AG04450 (cell line): ENCODE results near the gene ACP1. TPM values are rescaled to one million over a fixed set of nuclear protein-coding genes. Genes with fewer than 3 reads are reported as not detected.

Experiments used
- CTCF ChIA-PET: fragments of 300-600, 350-600 bp; formaldehyde crosslinking; extraction: SDS; loops from one replicate; lab custom pipeline; 2022; ENCODE audit warnings: antibody characterized with exemption, inconsistent platforms; lab: Charles Lee
- POLR2A ChIA-PET: fragments of 350-600 bp; formaldehyde crosslinking; extraction: SDS; loops from one replicate; lab custom pipeline; 2021; ENCODE audit warnings: antibody characterized with exemption, inconsistent platforms; lab: Yijun Ruan, JAX
- DNase-seq: peaks from one replicate; pipeline ENCODE4 v3.0.0-alpha.2; 2011; ENCODE audit warnings: low read depth, low spot score
- H3K27ac ChIP-seq: one replicate; pipeline ENCODE4 v1.5.1; 2012; ENCODE audit warnings: low read depth, low read length, control low read depth
- H3K27me3 ChIP-seq: one replicate; pipeline ENCODE4 v1.6.0; 2012; ENCODE audit warnings: low read length; ENCODE audit not compliant: control insufficient read depth, insufficient read depth
- H3K4me3 ChIP-seq: 2 replicates; pipeline ENCODE4 v1.5.1; 2011; ENCODE audit warnings: mild to moderate bottlenecking, low read depth, low read length, control low read depth
- H3K9me3 ChIP-seq: 2 replicates; pipeline ENCODE4 v1.5.1; 2012; ENCODE audit warnings: low read length; ENCODE audit not compliant: control insufficient read depth, insufficient read depth
- CTCF ChIP-seq: IDR thresholded peaks from 2 replicates; pipeline ENCODE4 v1.5.1; 2011; ENCODE audit warnings: low read depth, low read length, control low read depth, inconsistent platforms
- polyA minus RNA-seq: library from RNA; depleted of rRNA, polyadenylated mRNA; stranded (reverse); fragments of >200 nt; gene quantifications from 2 replicates; pipeline ENCODE4 v1.2.3, GENCODE V29; 2011; rRNA and poly(A)+ RNA removed
- polyA plus RNA-seq: library from polyadenylated mRNA; depleted of rRNA; stranded (reverse); fragments of >200 nt; gene quantifications from 2 replicates; pipeline ENCODE4 v1.2.3, GENCODE V29; 2011; rRNA removed

The ACP1 gene
- polyA plus RNA-seq (108 and 126 TPM in 2 replicates), polyA minus RNA-seq (47.6 and 56.9 TPM in 2 replicates)

DNA sequence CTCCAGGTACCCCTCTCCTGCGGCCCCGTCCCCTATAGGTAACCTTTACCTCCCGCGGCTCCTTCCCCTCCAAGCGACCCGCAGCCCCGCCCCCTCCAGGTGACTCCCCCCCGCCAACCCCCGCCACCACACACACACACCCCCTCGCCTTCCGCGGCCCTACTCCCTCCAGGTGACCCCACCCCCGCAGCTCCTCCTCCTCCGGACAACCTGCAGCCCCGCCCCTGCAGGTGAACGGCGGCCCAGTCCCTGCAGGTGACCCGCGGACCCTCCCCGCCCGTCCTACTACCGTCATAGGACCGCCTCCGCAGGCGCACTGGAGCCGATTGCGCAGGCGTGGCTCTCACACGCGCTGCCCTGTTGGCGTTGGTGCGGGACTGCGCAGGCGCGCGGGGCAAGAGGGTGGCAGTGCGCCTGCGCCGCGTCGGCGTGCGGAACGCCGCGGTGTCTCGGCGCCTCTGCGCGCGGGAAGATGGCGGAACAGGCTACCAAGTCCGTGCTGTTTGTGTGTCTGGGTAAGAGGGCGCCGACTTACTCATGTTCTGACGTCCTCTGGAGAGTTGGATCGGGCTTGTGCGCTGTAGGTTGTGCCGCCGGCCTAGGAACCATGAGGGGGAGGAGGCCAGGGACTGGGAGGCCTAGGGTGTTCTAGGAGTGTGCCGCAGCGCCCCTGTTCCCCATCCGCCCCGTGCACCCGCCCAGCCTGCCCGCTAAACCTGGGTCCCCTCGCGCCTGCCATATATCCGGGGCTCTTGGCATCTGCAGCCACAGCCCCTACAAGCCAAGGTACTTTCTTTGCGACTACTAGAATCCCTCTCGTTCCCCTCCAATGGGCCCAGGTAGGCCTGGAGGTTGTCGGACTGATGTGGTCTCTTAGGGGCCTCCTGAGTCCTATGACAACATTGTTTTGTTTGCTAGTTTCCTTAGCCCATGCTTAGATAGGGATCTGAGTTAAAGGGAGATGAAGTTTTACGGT is at the start of gene ACP1:
ACP1 (plus strand) TSS at position 455 of the 976 bp plus-strand sequence; CDS start at position 473, 18 bp downstream.
- H3K9me3 ChIP-seq, result peaks cover 5% of the 10 kb centered on the region; the same call in 1 of the 2 replicates
- DNase-seq, result peak; percentile 86
- no peak; the same call in 1 of the 2 replicates for TF ChIP-seq CTCF
- no peaks in the 10 kb centered on the region for H3K27me3 ChIP-seq
- peak within 1 kb of the TSS; percentile 73 for H3K27ac ChIP-seq
- H3K4me3 ChIP-seq, result peak within 1 kb of the TSS; percentile 97
- ChIA-PET POLR2A (no interaction called here), CTCF (interaction anchor here (1.0 to 2.1 kb wide), 2 partner anchors 10 to 25 kb away, joined by 4 to 5 read pairs; no protein-coding TSS in a partner anchor)

- H3K9me3 ChIP-seq, result peaks cover 7% of the 10 kb centered on the region; the same call in 1 of the 2 replicates
- POLR2A ChIA-PET, result no interaction called here
- H3K4me3 ChIP-seq, result no peak overlapping the region
- DNase-seq, result no peak
- CTCF ChIA-PET, result interaction anchor here (1.1 to 1.2 kb wide), 2 partner anchors 30 to 74 kb away, joined by 3 read pairs; no protein-coding TSS in a partner anchor
- no peak for TF ChIP-seq CTCF
- H3K27ac ChIP-seq, result no peak overlapping the region
- H3K27me3 ChIP-seq, result no peaks in the 10 kb centered on the region
Observed at GRCh38 chr2:216068-216467, 48.7 kb upstream of the ACP1 start.

DNA sequence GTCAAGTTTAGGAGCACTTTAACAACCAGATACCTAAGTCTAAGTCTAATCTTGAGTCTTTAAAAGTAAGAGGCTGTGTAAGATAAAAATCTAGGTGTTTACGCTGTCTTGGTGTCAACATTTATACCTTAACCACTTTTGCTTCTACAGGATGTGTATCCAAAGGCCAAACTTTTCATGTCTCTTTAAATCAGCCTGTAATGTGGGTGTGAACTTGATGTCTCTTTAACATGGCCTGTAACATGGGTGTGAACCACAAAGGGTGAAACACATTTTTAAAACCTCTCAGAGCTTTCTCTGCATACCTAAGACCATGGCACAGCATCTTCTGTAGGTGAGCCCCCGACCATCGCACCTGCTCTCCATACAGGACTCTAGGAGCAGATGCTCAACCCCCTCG is 41.3 kb upstream of the ACP1 start:
- POLR2A ChIA-PET, result no interaction called here
- Histone ChIP-seq H3K9me3 (no peaks in the 10 kb centered on the region), H3K27ac (no peak overlapping the region), H3K27me3 (no peaks in the 10 kb centered on the region), H3K4me3 (no peak overlapping the region)
- CTCF ChIA-PET, result interaction anchor here (1.7 kb wide), 1 partner anchor 23 kb away, joined by 6 read pairs; no protein-coding TSS in a partner anchor
- TF ChIP-seq CTCF, result no peak
- DNase-seq, result no peak

GRCh38 chr2:223971-224760 is 40.6 kb upstream of the ACP1 start:
- Histone ChIP-seq H3K27me3 (no peaks in the 10 kb centered on the region), H3K9me3 (no peaks in the 10 kb centered on the region), H3K4me3 (no peak overlapping the region), H3K27ac (no peak overlapping the region)
- no peak for TF ChIP-seq CTCF
- CTCF ChIA-PET, result interaction anchor here (1.7 kb wide), 1 partner anchor 22 kb away, joined by 6 read pairs; no protein-coding TSS in a partner anchor
- no peak for DNase-seq
- POLR2A ChIA-PET, result no interaction called here
